ENCODE data around the gene FAT2.

Gene FAT2

DNA sequence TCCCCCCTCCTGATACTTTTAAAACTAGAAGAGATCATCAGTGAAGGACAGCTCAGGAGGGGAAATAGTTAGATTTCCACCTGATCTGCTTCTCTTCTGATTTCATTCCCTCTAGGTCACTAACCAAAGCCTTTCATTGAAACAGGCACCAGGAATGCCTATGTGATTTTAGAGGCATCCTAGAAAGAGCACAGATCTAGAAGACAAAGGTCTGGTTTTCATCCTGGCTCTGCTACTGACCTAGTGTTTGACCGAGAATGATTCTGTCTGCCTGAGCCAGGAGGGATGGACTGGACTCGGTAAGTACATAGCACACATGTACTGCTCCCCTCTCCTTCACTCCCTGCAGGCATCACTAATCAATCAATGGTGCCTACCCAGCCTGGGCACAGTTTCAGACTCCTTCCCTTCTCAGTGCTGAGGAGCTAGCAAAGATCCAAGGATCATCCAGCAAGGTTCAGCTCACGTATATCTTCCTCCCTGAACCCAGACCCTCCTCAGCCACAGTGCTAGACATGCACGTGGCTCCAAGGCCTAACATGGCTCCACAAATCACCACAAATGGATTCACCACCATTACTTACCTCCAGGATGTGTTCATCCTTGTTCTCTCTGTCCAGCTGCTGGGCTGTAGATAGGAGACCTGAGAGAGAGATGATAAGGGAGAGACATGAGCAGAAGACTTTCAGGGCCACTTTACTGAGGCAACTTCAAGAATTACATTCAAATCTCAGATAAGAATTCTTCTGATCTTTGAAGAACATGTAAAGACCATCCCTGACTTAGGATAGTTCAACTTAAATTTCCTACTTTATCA, 35.2 kb downstream of the FAT2 start:
- DNase-seq (ENCODE audit: low read depth, low spot score), result no peak

DNA sequence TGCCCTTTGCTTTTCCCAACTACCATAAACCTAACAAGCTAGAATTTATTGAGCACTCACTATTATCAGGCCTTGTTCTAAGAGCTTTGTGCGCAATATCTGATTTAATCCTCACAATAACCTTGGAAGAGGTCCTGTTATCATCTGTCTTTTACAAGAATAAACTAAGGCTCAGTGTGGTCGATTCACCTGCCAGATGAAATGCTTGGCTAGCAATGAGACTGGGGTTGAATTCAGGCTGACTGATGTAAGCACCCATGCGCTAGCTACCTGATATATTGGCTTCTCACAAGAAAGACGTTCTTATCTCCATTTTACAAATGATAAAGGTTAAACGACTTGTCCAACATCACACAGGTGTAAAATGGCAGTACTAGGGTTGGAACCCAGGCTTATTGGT, 37.4 kb downstream of the FAT2 start:
- DNase-seq (ENCODE audit: low read depth, low spot score), result no peak

DNA sequence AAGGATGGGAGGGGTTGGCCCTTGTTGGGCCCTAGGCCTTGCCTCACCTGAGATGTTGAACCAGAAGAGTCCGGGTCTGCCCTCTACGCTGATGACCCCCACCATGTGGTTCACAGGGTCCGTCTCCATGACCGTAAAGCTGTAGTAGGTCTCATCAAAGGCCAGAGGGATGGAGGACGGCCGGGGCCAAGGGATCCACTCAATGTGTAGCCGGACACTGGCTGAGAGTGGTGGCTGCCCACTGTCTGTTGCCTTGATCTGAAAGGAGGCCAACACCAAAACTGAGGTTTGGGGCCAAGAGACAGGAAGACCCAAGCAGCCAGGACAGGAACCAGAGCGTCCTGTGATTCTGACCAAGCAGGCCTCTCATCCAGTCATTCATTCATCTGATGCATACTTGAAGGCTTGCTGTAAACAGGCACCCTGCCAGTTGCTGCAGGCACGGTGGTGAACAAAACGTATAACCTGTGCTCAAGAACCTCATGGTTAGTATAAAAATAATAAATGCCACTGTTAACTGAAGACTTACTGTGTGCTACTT, 37.9 kb downstream of the FAT2 start:
- no peak for DNase-seq (ENCODE audit: low read depth, low spot score)

DNA sequence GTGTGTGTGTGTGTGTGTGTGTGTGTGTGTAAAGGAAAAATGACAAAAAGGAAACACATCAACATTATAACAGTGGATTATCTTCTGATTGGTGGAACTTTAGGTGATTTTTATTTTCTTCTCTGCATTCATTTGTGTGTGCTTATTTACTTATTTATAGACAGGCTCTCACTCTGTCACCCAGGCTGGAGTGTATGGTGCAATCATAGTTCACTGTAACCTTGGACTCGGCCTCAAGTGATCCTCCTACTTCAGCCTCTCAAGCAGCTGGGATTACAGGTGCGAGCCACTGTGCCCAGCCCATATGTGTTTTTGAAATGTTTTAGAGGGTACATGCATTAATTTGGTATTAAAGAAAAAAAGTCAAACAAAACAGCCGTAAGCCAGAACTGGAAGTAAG, 39.1 kb downstream of the FAT2 start:
- no peak for DNase-seq (ENCODE audit: low read depth, low spot score)

DNA sequence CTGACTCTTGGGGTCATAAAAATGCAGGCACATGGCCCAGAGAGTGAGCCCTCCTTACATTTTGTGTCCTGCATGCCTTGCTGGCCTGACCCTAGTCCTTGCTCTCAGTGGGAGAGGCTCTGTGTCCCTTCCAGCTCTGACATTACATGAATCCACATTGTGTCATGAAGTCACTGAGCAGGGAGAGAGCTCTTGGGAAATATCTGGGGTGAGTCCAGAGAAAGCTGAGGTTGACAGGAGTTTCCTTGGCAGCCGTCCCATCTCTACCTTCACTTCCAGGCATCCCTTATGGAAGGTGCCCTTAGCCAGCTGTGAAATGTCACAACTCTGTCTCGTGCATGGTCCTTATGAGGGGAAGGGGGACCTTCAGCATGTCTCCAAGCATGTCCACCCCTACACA, 41.0 kb downstream of the FAT2 start:
- DNase-seq (ENCODE audit: low read depth, low spot score), result no peak

DNA sequence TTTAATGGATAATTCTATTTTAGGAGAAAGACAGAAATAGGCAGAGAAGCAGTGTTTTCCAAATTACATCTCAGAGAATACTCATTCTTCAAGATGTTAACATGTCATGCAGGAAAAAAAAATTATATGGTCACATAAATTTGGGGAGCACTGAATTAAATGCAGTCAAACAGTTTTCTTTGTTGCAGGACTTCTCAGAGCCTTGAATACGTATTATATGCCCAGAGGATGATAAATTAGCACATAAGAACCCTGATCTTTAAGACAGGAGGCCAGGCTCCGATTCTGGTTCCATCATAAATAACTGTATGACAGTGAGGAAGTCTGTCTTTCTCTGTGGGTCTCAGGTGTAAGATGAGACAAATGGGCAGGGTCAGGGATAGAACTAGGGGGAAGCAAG, 41.4 kb downstream of the FAT2 start:
- no peak for DNase-seq (ENCODE audit: low read depth, low spot score)

DNA sequence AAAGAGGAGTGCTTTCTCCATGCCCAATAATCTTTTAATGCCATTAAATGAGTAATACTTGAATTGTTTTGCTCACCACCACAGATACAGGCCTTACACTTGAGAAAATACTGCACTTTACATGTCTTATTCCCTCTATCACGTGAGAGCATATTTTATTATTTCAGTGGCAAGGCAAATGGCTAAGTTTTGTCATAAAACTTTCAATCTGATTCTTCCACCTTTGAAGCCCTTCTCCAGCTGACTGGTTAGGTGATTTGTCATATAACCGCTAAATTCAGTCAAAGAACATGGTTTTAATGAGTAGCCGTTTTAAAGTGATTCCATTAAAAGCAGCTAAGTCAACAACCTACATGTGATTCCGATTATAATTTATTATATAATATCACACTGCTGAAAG, 43.8 kb downstream of the FAT2 start:
- DNase-seq (ENCODE audit: low read depth, low spot score), result no peak

DNA sequence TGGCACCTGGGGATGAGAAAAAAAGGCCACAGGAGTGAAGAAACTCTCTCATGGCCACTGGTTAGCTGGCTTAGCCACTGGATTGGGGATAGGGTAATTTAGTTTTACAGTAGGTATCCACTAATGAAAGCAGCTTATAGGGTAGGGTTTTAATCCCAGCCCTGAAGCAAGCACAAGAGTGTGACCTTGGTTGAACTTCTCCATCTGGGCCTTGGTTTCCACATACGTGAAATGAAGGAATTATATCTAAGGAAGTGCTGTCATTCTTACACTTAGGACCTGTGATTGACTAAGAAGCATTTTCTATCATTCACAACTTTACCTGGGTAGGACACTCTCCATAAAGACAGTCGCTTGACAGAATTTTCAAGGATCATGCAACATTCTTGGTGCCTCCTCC, 49.6 kb downstream of the FAT2 start:
- no peak for DNase-seq (ENCODE audit: low read depth, low spot score)

All from astrocyte of the hippocampus (primary cell).